NCI-H510A treated with DMSO at 0.1 percent for 48 hours (cell line): Measurements from ENCODE around the gene ARHGAP4.

Experiments
- DNase-seq: peaks from one replicate; lab custom pipeline; 2025; lab: John Stamatoyannopoulos, UW

The ARHGAP4 gene

GRCh38 chrX:153963546-153963945, 37.5 kb upstream of the ARHGAP4 start:
- DNase-seq: no peak

GRCh38 chrX:153961292-153961691, 35.2 kb upstream of the ARHGAP4 start:
- DNase-seq: no peak

GRCh38 chrX:153960786-153961185, 34.7 kb upstream of the ARHGAP4 start:
- no peak for DNase-seq

- DNase-seq: no peak
Observed at GRCh38 chrX:153960077-153960476, 34.0 kb upstream of the ARHGAP4 start.

- DNase-seq: no peak
Observed at GRCh38 chrX:153959649-153960048, 33.6 kb upstream of the ARHGAP4 start.

- no peak for DNase-seq
Observed at GRCh38 chrX:153958605-153959004, 32.5 kb upstream of the ARHGAP4 start.

GRCh38 chrX:153957224-153957623, 31.2 kb upstream of the ARHGAP4 start:
- no peak for DNase-seq

- DNase-seq: no peak
Observed at GRCh38 chrX:153956044-153956907, 30.2 kb upstream of the ARHGAP4 start.

- no peak for DNase-seq
Observed at GRCh38 chrX:153955228-153955732, 29.2 kb upstream of the ARHGAP4 start.

GRCh38 chrX:153954558-153955227, 28.6 kb upstream of the ARHGAP4 start:
- DNase-seq: no peak

- no peak for DNase-seq
Observed at GRCh38 chrX:153953892-153954557, 28.0 kb upstream of the ARHGAP4 start.

- peak; percentile 26 for DNase-seq
Observed at GRCh38 chrX:153953342-153953830, 27.3 kb upstream of the ARHGAP4 start.

GRCh38 chrX:153952373-153953026, 26.4 kb upstream of the ARHGAP4 start:
- DNase-seq: no peak

GRCh38 chrX:153951683-153952372, 25.8 kb upstream of the ARHGAP4 start:
- no peak for DNase-seq

- no peak for DNase-seq
Observed at GRCh38 chrX:153950127-153950526, 24.1 kb upstream of the ARHGAP4 start.

GRCh38 chrX:153948847-153949805, 23.1 kb upstream of the ARHGAP4 start:
- DNase-seq: no peak

- DNase-seq: no peak
Observed at GRCh38 chrX:153948002-153948466, 22.0 kb upstream of the ARHGAP4 start.

GRCh38 chrX:153947009-153947769, 21.1 kb upstream of the ARHGAP4 start:
- peak; percentile 59 for DNase-seq
